ENCODE measurements around the gene ORM2. TPM values are rescaled to one million over a fixed set of nuclear protein-coding genes. Genes with fewer than 3 reads are reported as not detected.

Gene ORM2
- total and polyA plus RNA-seq, 2 of the 8 experiments (the other 6 are each of a cell fraction or from before 2014, with no cell fraction given): 1.3 TPM; not detected in 1

DNA sequence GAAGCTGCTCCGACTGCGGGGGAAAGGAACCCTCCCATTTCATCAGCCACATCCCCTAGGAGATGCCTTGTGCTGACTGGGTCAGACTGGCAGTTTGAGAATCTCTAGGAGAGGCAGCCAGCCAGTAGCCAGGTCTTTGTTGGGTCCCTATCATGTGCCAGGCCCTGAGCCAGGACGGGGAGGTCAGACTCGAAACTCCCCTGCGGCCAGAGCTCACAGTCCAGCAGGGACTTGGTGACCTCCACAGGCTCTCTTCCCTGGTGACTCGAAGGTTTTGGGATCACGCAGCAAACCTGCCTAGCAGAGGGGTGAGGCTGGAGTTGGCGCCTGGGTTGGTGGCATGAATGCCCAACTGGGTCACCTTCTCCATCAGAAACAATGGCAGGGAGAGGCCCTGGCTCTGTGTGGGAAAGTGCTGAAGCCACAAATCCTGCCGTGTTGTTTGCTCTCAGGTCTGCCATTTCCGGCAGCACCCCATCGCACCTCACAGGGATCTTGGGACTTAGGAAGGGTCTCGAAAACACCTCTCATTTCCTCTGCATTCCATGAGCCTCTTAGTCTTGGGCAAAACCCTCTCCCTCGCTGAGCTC lies 21.2 kb upstream of the ORM2 start (continued):
- TF ChIP-seq CTBP2 (IDR thresholded peaks at IDR 0.05; ENCODE audit: borderline replicate concordance, insufficient read depth, insufficient read length, low read length): no peak
